GM12872 (cell line): ENCODE results near the gene TOX2.

Experiments
- TF ChIP-seq, protein P1 (sequence below): IDR thresholded peaks from 3 replicates; pipeline ENCODE4 v1.5.1; 2011; ENCODE audit warnings: low read depth, mild to moderate bottlenecking, low read length, moderate library complexity; ENCODE audit not compliant: insufficient read depth

The TOX2 gene

DNA sequence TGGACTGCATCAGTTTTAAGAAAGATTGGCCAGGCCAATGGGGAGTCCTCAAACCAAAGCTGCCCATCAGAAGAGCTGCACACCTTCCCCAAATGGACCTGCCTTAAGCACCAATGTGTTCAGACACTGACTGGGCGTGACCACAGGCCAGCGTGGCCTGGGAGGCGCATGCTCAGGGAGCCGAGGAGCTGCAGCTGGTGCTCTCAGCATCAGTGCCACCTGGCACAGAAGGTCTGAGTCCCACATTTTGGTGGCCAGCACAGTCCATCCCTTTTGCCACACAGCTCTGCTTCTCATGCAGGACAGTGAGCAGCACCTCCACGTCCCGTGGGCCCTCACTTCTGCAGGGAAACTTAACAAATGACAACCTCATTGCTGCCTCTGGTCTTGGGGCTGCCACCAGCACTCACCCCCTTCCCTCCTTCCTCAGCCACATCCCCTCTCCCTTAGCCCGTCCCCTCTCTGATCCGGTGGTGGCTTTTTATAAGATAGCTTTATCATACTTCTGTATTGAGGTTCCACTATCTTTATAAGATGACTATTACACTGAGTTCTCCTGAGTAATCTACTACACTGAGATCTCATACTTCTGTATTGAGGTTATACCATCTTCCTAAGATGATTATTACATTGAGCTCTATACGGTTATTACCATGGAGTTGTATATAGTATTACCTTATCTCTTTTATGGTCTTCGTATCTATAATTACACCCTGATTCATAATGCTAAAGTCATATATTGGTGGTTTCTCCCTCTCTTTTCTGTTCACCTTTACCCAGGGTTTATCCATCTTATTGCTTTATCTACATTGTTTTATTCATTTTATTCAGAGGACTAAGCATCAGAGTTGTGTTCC lies 109.1 kb downstream of the TOX2 start:
- TF ChIP-seq, protein P1, sequence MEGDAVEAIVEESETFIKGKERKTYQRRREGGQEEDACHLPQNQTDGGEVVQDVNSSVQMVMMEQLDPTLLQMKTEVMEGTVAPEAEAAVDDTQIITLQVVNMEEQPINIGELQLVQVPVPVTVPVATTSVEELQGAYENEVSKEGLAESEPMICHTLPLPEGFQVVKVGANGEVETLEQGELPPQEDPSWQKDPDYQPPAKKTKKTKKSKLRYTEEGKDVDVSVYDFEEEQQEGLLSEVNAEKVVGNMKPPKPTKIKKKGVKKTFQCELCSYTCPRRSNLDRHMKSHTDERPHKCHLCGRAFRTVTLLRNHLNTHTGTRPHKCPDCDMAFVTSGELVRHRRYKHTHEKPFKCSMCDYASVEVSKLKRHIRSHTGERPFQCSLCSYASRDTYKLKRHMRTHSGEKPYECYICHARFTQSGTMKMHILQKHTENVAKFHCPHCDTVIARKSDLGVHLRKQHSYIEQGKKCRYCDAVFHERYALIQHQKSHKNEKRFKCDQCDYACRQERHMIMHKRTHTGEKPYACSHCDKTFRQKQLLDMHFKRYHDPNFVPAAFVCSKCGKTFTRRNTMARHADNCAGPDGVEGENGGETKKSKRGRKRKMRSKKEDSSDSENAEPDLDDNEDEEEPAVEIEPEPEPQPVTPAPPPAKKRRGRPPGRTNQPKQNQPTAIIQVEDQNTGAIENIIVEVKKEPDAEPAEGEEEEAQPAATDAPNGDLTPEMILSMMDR, result no peak

DNA sequence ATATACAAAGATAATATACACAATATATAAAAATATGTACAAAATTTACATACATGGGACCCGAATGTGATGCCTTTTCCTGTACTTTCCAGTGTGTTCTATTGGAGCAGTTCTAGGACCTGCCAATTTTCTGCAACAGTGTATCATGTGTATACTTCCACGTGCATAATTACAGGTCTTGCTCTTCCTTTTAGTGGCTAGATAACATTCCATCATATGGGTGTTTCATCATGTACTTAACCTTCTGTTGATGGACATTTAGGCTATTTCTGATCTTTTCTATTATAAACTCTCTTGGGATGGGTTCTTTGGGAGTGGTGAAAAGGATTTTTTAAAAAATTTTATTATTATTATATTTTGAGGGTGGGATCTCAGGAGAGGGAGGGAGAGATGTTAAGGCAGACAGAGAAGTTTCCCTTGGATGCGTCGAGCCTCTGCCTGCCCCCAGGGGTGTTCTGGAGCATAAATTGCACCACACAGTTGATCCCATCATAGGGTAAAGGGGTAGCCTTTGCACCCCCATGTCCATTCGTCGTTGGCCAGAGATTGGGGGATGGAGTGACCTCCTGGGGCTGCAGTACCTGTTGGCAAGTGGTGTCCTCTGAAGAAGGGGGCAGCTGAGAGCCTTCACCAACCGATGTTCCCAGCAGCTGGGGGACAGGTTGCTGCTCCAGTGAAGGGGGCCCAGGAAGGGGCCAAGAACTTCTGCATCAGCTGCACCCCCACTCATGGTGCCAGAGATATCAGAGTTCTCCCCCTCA lies 110.3 kb downstream of the TOX2 start:
- TF ChIP-seq, protein P1, result no peak

DNA sequence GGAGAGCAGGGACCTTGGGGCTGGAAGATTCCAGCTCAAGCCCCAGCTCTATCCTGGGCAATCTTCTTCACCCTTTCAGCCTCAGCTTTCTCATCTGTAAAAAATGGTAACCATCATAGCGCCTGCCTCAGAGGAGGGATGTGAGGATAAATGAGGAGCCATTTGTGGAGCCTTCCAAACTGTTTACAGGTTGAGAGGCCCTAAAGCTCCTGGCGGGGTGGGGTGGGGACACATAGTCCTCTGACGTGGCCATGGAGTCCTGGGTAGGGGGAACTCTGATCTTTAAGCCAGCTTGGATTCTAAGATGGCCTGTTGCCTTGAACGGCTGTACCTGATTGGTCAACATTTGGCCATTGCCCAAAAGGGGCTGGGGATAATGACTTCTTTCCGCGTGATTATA lies 111.1 kb downstream of the TOX2 start:
- TF ChIP-seq, protein P1, result no peak

DNA sequence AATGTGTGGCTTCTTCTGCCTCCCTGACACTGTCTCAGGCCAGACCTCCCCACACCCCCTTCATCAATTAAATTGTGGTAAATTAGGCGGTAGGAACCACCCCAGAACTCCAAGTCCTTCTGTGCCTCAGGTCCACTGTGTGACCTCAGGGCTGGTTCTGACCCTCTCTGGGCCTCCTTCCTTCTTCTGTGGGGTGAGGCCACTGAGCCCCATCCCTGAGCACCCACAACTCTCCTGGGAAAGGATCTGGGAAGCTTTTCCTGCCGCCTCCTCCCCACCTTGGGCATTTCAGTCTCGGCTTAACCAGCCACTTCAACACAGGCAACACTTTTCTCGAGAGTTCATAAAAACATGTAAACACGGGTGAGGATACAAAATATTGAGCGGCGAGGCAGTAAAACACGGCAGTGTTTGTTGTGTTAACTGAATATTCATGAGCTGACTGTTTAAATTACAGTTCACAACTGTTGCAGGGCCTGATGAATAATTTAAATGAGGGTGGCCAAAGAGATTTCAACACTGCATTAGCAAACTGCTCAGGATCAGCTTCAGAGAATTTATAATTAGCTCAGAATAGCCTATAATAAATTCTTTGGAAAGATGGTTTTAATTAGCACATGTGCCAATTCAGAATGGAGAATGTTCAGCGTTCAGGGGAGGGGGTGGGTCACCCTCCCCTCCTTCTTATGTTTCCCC lies 112.1 kb downstream of the TOX2 start:
- TF ChIP-seq, protein P1, result no peak

DNA sequence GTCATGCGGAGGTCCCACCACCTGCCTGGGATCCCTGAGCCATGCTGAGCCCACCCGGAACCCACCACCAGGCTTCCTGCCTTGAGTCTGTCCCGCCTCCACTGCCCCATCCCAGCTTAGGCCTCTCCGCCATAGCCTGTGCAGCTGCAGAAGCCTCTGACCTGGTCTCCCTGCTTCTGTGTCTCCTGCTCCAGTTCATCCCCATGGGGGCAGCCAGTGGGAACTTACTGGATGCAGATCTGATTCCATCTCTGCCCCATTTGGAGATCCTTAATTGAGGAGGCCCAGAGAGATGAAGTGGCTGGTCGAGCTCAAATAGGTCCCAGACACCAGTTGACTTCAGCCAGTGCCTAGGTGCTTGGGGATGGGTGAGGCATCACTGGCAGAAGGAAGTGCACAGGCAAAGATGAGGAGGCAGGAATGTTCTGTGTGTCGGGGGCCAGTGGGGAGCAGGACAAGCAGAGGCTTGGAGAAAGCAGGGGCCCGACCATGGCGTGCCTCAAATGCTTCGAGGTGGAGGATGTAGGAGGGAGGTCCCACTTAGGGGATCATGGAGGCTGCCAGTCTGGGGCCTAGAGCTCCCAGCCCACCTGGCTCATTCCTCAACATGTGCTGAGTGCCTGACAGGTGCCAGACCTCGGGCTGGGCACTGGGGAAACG lies 112.8 kb downstream of the TOX2 start:
- TF ChIP-seq, protein P1, result no peak

DNA sequence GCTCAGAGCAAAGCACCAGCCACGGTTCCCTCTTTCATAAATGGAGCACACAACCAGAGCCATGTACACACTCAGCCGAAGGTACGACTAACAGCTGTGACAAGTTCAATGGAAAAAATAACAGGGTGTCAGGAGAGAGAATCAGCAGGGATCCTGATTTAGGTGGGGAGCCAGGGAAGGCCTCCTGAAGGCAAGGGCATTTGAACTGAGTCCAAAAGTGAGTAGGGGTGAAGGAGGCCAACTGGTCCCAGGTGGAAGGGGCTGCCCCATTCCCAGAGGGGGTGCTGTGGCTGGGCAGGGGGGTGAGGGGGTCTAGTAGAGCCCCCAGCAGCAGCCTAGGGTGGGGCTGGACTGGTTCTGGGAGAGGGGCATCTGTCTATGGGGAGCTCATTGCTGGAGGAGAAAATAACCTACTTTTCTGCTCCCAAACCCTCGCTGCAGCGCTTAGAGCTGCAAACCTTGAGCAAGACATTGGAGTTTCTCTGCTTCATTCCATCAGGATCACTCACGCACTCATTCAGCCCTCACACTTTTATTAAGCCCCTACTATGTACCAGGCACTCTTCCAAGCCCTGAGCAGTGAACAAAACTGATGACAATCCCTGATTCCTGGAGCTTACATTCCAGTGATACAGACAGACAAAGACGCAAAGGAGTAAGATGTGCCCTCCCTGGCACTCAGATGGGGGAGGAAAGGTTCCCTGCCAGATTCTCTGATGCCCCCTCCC lies 113.5 kb downstream of the TOX2 start:
- TF ChIP-seq, protein P1, result no peak
